Right lobe of liver (tissue), 4 donors: ENCODE data around the gene KCND2.

Source experiments
- POLR2A ChIP-seq: fragments of 450-650 bp; IDR thresholded peaks from one replicate; pipeline ENCODE4 v1.6.1; 2017; ENCODE audit warnings: antibody characterized with exemption, mild to moderate bottlenecking
- TF ChIP-seq, protein P1 (sequence below), 4 donors: fragments of 200-600 bp in 3 of 4; fragments of 450-650 bp in 1 of 4; IDR thresholded peaks; one replicate each; pipeline versions ENCODE4 v1.5.1 to v1.8.0; 2016 to 2022; ENCODE audit warnings: antibody characterized with exemption in 4 of 4, mild to moderate bottlenecking in 2 of 4
- donor health status: DM: no; HTN: no; CAD: no.
- donor health status: DM: no; HTN: no; CAD: no.
- donor health status: DM: no; HTN: yes; CAD: no.

- no peak for TF ChIP-seq POLR2A
- TF ChIP-seq, protein P1, sequence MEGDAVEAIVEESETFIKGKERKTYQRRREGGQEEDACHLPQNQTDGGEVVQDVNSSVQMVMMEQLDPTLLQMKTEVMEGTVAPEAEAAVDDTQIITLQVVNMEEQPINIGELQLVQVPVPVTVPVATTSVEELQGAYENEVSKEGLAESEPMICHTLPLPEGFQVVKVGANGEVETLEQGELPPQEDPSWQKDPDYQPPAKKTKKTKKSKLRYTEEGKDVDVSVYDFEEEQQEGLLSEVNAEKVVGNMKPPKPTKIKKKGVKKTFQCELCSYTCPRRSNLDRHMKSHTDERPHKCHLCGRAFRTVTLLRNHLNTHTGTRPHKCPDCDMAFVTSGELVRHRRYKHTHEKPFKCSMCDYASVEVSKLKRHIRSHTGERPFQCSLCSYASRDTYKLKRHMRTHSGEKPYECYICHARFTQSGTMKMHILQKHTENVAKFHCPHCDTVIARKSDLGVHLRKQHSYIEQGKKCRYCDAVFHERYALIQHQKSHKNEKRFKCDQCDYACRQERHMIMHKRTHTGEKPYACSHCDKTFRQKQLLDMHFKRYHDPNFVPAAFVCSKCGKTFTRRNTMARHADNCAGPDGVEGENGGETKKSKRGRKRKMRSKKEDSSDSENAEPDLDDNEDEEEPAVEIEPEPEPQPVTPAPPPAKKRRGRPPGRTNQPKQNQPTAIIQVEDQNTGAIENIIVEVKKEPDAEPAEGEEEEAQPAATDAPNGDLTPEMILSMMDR (IDR thresholded peaks at IDR 0.05) = no peak
Measured at GRCh38 chr7:120600607-120601006, 327.6 kb downstream of the KCND2 start.
